B cell (primary cell): ENCODE data around the gene NSG1.

Experiments
- CTCF ChIP-seq: fragments of 200-600 bp; IDR thresholded peaks from one replicate; pipeline ENCODE4 v1.8.0; 2022; ENCODE audit warnings: antibody characterized with exemption, mild to moderate bottlenecking
- EZH2 ChIP-seq: IDR thresholded peaks from 2 replicates; pipeline ENCODE4 v1.6.1; 2012; ENCODE audit warnings: borderline replicate concordance, low read depth, mild to moderate bottlenecking, moderate library complexity, low read length; ENCODE audit not compliant: insufficient read depth, poor library complexity, severe bottlenecking

DNA sequence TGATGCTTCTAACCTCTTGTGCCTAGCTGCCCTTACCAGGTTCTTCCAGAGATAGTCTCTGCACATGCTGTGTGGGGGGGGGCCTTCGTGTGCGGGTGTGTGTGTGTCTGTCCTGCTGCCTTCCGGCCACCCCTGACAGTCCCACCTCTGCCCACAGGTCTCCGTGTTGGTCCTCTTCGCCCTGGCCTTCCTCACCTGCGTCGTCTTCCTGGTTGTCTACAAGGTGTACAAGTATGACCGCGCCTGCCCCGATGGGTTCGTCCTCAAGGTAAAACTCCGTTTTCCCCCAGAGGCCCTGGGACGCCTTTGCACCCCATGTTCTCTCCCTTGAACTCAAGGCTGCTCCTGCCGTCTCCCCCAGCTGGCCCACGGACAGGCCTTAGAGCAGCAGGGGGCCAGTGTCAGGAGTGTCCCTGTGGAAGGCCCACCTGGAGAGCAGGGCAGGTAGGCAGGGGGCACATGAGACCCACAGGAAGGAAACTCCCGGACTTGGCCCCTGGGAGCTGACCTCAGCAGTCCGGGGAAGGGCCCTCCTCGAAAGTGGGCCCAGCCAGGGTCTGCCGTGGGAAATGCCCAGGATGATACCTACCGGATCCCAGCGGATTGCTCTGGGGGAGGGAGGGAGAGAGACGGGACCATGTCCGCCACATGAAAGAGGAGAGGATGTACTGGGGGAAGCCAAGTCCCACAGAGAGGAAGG lies 22.7 kb downstream of the NSG1 start:
- TF ChIP-seq CTCF = no peak
- TF ChIP-seq EZH2 = no peak
